Airway epithelial cell (primary cell): ENCODE measurements around the gene SMIM7. TPM values are rescaled to one million over a fixed set of nuclear protein-coding genes. Genes with fewer than 3 reads are reported as not detected.

Experiments
- total RNA-seq: library from RNA; depleted of rRNA; stranded (reverse); fragments of >200 nt; gene quantifications from 2 replicates; pipeline ENCODE4 v1.2.3, GENCODE V29; 2015

SMIM7 gene
- 99.0 and 106 TPM in 2 replicates for total RNA-seq

GRCh38 chr19:16659832-16660708 lies at the start of gene SMIM7:
TSS of gene SMIM7 (minus strand) at chr19:16660144. CDS start at chr19:16660110, 34 bp downstream.

GRCh38 chr19:16660763-16661479 lies 977 bp upstream of the SMIM7 start, which contains the start of gene TMEM38A:
TSS of gene TMEM38A (plus strand) at chr19:16661139. CDS start at chr19:16661218, 79 bp downstream.

GRCh38 chr19:16628183-16628983 lies 31.6 kb downstream of the SMIM7 start, which contains the start of gene MED26:
TSS of gene MED26 (minus strand) at chr19:16628204. CDS start at chr19:16627943, 261 bp downstream.

Other genes starting within 250 kb of the SMIM7 start
- 7.9 and 13.7 TPM in 2 replicates for gene EPS15L1, start 188.2 kb downstream of the SMIM7 start, total RNA-seq
- gene CALR3, start 164.0 kb downstream of the SMIM7 start, total RNA-seq = 0.78 and 2.0 TPM in 2 replicates
- gene C19orf44, start 163.8 kb downstream of the SMIM7 start, total RNA-seq = 0.42 and 1.7 TPM in 2 replicates
- gene CHERP, start 117.7 kb downstream of the SMIM7 start, total RNA-seq = 4.6 and 11.1 TPM in 2 replicates
- gene SLC35E1, start 87.7 kb downstream of the SMIM7 start, total RNA-seq = 31.7 and 35.1 TPM in 2 replicates
- 8.5 and 11.6 TPM in 2 replicates for gene MED26, start 31.9 kb downstream of the SMIM7 start, total RNA-seq
- 0.88 and 4.2 TPM in 2 replicates for gene TMEM38A, start 995 bp upstream of the SMIM7 start, total RNA-seq
- 0.09 and 0.14 TPM in 2 replicates for gene NWD1, start 59.7 kb upstream of the SMIM7 start, total RNA-seq
- 17.9 and 22.9 TPM in 2 replicates for gene SIN3B, start 169.3 kb upstream of the SMIM7 start, total RNA-seq
- not detected in 2 replicates for gene F2RL3, start 228.9 kb upstream of the SMIM7 start, total RNA-seq